Fibroblast of skin of left quadriceps (primary cell): ENCODE data around the gene MGAT4A.

ENCODE experiments used
- DNase-seq, 2 experiments: peaks; one replicate each; pipeline ENCODE4 v3.0.0-alpha.2; 2013; ENCODE audit warnings: low read depth in 2 of 2

Gene MGAT4A

DNA sequence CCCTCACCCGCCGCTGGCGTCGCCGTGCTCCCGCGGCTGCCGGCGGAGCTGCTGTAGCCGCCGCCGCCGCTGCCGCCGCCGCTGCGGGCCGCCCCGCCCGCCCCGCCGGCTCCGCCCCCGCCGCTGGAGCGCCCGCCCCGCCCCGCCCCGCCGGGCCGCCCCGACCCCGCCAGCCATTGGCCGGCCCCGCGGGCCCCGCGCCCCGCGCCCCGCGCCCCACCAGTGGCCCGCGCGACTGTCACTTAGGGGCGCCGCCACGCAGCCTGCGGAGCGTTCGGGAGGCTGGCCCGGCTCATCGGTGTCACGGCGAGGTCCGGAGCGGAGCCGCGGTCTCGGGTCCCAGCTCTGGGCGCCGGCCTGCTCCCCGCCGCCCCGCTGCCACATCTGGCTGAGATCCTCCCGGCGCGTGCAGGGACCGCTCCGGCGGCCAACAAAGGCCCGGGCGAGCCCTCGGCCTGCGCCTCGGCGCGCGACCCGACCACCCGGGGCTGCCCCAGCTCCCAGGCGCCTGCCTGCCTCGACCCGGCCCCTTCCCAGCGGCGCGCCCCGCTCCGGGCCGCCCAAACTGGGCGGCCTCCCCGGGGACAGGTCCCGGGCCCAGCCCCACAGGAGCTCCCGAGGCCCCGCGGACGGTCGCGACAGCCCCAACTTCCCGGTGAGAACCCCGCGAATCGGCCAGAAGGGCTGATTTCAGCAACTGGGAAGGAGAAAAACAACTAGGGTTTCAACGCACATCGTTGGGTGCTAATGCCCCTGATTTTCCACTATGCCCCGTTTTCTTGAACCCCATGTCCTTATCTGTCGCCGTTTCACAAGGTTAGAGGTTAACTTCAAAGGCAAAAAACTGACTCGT lies at the start of gene MGAT4A:
TSS of gene MGAT4A (minus strand) at position 92 of the 853 bp plus-strand sequence. CDS start 4,800 bp downstream, outside the sequence.
- peak in 1 of 2 experiments; percentile 4 for DNase-seq

DNA sequence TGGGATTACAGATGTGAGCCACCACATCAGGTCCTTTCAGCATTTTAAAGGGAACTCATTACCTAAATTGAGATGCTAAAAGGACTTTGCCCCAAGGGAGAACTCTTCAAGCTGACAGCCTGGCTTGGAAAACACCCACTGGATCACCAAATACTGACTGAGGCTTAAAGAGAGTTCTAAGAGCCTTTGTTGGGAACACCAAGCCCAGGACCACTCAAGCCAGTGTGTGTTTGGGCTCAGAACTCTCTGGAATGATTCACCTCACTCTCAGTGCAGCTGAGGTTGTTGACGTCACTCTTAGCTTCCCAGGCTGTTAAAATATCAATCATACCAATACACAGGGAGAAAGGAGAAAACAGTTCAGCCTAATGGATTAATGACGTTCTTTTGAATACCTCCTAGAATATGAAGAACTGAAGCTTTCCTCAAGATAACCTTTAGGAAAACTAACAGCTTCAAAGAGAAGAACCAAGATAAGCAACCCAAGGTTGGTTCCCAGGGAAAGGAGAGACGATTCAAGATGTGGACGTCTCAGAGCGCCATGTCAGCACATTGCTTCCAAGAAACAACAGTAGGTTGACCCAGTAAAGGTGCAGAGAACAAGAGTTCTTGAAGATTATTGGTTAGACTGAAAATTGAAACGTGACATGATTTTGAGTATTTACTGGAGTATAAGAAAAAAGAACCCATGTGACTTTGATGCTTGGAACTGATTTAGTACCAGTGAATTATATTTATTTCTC lies 48.0 kb upstream of the MGAT4A start:
- no peak for DNase-seq

DNA sequence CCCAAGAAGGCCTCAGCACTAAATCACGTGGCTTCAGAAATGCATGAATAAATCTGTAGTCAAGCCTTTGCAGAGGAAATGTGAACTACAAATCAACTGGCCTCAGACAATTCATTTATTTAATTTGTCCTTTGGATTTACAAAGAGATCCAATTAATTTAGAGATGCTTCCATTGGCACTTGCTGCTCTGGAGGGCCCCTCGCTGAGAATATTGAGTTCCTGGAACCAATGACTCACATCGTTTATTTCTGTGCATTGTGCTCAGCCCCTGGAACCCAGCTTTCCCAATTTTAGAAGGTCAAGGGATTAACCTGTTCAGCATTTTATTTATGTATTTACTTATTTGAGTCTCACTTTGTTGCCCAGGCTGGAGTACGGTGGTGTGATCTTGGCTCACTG lies 47.2 kb upstream of the MGAT4A start:
- DNase-seq: no peak

DNA sequence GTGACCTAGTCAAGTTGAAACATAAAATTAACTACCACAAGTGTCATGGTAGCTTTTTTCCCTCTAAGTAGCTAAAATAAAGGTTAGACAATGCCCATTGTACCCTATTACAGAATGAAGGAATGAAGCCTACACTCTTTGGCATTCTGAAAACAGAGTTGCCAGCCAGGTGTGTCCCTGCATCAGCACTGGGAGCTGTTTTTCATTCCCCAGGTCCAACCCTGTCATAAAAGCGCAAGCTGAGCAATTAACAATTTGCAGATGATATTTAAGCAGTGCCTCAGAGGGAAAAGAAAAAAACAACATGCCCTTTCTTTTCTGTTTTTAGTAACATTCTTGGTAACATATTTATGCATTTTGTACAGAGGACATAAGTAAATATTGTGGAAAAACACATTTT lies 46.8 kb upstream of the MGAT4A start:
- DNase-seq: no peak

DNA sequence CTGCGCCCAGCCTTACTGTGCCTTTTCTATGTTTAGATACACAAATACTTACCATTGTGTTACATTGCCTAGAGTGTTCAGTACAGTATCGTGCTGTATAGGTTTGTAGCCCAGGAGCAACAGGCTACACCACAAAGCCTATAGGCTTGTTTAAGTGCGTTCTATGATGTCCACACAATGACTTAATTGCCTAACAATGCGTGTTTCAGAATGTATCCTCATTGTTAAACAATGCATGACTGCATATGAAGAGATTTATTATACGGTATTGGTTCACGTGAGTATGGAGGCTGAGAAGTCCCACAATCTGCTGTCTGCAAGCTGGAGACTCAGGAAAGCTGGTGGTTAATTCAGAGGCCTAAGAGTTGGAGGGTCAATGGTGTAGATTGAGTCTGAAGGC lies 46.1 kb upstream of the MGAT4A start:
- DNase-seq: no peak

DNA sequence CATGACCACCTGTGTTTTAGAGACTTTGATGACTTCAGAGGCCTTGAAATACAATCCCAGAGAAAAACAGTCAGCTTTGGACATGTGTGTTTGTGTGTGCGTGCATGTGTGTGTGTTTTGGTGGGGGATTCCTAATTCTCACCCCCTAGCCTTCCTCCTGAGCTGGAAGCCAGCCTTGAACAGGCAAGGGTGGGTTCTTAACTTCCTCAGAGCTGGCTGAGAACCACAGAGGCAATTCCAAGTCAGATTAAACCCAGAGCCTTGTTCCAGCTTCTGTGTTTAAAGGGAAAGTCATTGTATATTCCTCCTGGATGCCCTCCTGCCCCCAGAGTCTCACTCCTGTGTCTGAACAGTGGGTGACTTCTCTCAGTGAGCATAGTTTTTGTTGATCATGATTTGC lies 45.2 kb upstream of the MGAT4A start:
- no peak for DNase-seq

DNA sequence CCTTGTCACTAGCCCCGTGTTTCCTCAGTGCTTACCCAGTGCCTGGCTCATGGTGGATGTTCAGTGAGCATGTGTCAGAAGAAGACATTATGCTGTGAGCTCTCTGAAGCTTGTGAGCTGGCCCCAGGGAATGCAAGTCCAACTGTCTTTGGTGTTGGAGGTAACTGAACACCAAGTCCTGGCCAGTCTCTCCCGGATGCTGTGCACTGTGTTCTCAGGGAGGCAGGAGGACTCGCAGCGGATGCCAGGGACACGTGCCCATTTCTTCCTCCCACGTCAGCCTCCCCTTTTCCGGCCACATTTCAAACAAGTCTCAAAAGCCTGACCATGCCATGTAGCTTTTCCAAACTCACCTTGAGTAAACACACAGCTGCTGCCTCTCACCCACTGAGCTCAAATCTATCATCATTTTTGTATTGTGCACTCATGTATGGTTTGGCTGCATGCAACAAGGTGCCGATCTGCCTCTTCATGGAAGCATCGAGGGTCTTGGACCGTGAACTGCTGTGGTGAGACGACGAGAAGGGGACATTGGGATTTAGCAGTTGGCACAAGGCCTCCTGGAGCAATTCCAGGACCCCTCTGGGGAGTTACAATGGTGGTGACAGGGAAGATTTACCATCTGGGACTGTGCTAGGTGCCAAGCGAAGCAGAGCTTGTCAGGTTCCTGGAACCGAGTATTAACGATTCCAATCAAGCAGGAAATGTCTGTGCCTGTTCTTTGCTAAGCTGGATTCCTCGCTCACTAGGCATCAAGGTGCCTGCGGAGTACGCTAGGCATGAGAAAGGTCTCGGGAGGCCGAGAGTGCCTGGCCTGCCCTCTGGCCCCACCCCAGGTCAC lies 44.4 kb upstream of the MGAT4A start:
- DNase-seq: no peak

DNA sequence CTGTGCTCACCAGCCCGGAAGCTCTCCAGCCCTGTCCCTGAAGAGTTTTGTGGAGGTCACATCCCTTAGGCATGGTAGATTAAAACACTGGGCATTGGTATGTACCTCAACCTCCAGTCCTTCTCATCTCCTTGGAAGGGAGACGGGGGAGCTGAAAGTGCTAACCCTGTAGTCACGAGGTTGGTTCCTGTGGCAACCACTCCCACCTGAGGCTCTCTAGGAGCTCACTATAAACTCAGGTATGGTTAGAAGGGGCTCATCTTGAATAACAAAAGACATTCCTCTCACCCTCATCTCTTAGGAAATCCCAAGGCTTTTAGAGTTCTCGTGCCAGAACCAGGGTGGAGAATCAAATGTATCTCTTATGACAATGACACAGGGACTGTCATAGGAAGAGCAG lies 43.0 kb upstream of the MGAT4A start:
- no peak for DNase-seq

DNA sequence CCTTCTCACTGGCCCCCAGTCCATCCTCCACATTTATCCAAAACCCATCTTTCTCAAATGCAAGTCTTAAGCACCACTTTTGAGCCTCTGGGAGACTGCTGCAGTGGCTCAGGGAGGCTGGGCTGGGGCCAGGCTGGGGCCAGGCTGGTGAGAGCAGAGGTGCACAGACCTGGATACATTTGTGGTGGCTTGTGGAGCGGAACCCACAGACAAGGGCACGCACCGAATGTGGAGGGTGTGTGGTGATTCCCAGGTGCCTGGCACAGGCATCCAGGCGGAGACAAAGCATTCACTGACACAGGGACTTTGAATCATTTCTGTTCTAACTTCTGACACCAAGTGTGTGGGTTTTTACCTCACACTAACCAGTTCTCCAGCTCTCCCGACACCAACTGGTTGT lies 42.2 kb upstream of the MGAT4A start:
- DNase-seq: no peak

DNA sequence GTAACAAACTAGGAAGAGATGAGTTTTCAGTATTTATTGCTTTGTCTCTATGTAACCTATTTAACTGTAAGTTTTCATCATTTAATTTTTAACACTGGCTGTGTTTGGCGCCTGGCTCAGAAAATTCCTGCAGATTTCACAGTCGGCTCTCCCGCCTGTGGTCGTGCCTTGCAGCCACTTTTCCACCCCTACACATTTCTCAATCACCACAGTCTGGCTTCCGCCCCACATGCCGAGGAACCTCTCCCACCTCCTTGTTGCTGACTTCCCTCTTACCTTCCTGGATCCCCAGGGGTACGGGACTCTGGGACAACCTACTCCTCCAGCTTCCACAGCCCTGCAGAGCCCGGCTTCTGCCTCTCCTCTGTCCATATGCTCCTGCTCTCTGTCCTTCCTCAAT lies 41.6 kb upstream of the MGAT4A start:
- no peak for DNase-seq

DNA sequence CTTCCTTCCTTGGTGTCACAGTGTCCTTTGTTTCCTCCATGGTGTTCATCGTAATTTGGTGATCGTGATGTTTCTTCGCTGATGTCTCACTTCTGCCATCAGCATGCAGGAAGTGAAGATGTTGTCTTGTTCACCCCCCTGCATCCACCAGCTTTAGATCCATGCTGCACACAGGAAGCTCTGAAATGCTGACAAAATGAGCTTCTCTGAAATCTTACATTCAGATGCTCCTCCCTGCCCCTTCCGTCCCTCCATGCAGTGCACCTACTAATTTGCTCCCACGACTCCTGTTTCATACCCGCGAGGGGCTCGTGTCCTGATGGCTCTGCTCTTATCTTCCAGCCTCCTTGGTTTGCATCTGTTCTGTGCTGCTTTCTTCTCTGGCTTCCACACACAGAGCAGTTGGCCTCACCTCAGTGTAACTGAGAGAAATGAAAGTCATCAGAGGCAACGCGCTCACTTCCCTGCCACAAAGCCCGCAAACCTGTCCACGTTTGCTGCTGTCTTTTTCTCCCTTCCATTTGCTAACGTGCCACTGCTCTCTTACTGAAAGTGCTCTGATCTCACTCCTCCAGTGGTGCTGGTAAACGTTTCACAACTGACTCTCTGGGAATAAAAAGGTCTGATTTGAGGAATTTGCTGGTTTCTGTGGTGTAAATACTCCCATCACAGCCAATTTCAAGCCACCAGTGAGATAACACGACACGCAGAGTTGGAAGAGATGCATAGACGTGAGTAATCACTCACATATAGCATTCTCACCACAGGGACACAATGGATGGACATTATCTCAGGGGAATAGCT lies 41.0 kb upstream of the MGAT4A start:
- no peak for DNase-seq

DNA sequence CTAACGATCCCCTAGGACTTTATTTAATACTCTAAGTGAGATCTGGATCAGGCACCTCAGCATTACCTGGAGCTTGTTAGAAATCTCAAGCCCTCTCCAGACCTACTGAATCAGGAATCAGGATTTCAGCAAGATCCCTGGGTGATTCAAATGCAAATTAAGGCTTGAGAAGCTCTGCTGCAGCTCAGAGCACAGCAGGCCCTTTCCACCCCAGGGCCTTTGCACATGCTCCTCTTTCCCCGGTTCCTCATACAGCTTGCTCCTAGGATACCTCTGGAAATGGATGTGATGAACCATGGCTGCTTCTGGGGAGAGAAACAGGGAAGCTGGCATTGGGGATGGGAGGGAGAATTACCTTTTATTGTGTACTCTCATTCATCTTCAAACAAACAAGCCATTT lies 40.3 kb upstream of the MGAT4A start:
- DNase-seq: no peak

DNA sequence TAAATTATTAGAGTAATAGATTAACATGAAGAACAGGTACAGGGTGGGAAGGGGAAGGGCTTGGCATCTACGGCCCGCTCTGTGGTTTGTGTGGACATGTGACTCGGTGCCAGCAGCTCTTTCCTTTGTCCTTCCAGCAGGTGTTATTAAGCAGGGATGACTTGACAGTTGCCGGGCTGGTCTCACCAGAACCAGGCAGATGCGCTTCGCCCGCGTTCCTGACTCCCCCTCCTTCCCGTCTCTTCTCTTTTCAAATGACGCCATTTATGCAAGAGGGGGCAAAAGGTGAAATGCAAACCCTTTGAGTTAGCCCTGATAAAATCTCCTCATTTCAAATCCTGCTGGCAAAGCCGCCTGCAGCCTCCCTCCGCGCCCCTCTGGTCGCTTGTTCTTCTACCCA lies 38.9 kb upstream of the MGAT4A start:
- no peak for DNase-seq

DNA sequence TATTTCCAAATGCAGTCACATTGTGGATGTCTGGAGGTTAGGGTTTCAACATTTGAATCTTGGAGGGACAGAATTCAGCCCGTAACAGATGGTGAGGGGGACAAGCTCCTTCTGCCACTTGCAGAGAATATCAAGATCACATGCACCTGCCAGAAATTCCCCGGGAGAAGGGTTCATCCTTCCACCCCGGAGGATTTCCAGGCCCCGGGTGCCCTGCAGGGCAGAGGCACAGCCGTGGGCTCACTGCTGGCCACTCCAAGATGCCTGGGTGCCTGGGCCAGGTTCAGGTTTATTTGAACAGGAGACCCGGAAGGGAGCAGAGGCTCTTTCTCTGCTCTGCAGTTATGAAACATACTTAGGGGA lies 38.2 kb upstream of the MGAT4A start:
- DNase-seq: no peak

DNA sequence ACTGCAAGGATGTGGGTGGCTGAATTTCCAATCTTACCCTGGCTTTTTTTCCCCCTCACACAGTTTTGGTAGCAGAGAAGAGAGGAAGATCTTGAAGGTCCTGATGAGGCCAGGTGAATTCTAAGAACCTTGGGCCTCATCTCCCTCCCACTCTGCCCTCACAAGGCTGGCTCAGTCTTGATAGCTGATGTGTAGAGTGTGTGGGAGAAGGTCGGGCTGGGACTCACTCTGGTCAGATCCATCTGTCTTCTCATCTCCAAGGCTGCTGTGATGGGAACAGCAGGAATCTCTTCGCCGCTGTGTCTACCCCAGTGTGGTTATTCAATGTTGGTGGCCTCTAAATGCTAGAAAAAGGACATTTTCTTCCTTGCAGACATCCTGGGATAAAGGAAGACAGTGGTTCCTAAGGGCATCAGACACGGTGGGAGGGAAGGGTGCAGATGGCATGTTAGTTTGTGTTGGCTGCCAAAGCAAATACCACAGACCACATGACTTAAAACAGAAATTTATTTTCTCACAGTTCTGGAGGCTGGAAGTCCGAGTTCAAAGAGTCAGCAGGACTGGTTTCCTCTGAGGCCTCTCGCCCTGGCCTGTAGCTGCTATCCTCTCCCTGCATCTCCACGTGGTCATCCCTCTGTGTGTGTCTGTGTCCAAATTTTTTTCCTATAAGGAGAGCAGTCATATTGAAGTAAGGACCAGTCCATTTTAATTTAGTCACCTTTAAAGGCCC lies 37.6 kb upstream of the MGAT4A start:
- DNase-seq: no peak

DNA sequence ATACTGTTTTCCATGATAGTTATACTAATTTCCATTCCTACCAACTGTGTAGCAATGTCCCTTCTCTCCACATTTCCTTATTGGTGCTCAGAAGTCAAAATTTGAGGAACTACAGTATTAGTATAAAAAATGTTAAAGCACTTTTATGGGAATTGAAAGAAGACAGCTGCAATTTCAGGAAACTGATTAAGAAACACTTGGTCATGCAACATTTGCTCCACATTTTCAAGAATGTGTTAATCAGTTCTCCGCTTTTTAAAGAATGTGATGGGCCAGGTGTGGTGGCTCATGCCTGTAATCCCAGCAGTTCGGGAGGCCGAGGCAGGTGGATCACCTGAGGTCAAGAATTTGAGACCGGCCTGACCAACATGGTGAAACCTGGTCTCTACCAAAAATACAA lies 33.6 kb upstream of the MGAT4A start:
- no peak for DNase-seq

DNA sequence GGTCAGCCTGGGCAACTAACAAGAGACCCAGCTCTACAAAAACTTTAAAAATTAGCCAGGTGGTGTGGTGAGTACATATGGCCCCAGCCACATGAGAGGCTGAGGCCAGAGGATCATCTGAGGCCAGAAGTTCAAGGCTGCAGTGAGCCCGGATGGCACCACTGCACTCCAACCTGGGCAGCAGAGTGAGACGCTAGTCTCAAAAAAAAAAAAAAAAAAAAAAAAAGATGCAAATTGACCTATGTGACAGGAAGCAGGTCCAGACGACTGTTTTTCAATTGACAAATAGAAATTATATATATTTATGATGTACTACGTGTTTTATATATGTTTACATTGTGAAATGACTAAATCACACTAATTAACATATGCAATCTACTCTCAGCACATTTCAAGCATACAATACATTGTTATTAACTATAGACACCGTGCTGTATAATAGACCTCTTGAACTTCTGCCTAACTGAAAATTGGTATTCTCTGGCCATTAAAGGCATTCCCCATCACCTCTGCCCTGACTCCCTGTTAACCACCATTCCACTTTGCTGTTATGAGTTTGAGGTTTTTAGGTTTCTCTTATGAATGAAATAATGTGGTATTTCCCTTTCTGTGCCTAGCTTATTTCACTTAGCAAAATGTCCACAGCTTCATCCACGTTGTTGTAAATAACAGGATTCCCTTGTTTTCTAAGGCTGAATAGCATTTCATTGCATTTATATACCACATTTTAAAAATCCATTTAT lies 32.4 kb upstream of the MGAT4A start:
- DNase-seq: no peak

DNA sequence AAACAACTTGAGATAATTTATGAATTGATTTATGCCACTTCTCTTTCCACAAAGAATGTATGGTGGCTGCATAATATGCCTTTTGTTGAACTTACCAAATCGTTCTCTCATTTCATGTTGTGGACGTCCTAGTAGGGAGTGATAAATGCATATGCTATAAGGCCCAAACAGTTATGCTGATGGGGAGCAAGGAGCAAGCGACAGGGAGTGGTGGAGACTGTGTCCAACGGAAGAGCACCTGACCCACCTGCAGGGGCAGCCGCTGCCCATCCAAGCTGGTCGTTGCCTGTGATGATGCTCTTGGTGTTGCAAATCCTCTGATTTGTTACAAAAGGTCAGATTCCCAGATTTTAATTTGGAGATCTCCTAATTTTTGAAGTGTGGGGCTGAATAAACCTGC lies 31.0 kb upstream of the MGAT4A start:
- DNase-seq: no peak

DNA sequence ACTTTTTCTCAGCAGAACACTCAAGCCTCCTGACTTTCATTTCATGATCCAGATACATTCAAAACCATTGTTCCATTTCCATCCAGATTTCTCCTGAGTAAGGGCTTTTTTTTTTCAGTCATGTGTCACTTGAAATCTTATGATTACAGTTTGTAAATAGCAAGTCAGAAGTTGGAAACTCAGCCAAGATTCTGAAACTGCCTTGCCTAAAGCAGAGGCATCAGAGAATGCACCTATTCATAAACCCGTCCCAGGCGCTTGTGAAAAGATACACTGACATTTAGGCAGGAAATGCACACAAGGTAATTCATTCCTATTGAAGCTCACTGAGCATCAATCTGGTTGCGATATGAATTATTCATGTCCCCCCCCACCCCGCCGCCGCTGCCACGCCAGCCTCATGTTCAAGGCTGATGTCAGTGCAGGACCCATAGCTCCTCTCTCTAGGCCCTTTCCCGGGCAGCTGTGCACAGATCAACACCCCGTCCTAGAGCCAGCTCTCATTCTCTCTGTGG lies 30.4 kb upstream of the MGAT4A start:
- no peak for DNase-seq
